Measurements from ENCODE around the gene FNIP1.
A peak's percentile ranks its signal among the peaks of the same experiment; 100 is the strongest.
"Not testable (repeated sequence)": the region's sequence is repeated elsewhere in the genome, so short reads cannot be mapped to it uniquely, and the experiment has no call there.

Gene FNIP1

GRCh38 chr5:131630963-131631350 lies 165.9 kb downstream of the FNIP1 start:
- peaks cover 11% of the 10 kb centered on the region for H3K36me3 Mint-ChIP-seq
- H3K9me3 Mint-ChIP-seq: peaks cover 1% of the 10 kb centered on the region
- H3K27ac Mint-ChIP-seq: no peak overlapping the region
- H3K27me3 Mint-ChIP-seq: no peaks in the 10 kb centered on the region
- H3K4me1 Mint-ChIP-seq: peaks cover 7% of the 10 kb centered on the region
- H3K4me3 Mint-ChIP-seq: no peak overlapping the region

- no peaks in the 10 kb centered on the region for H3K27me3 Mint-ChIP-seq
- H3K4me1 Mint-ChIP-seq: peaks cover 7% of the 10 kb centered on the region
- no peak overlapping the region for H3K27ac Mint-ChIP-seq
- peaks cover 4% of the 10 kb centered on the region for H3K9me3 Mint-ChIP-seq
- H3K36me3 Mint-ChIP-seq: peaks cover 14% of the 10 kb centered on the region
- peak overlapping the region; percentile 1 for H3K4me3 Mint-ChIP-seq
These were observed 166.4 kb downstream of the FNIP1 start for GRCh38 chr5:131630208-131630962.

GRCh38 chr5:131628990-131629389 lies 167.8 kb downstream of the FNIP1 start:
- peaks cover 14% of the 10 kb centered on the region for H3K36me3 Mint-ChIP-seq
- peak overlapping the region; percentile 20 for H3K4me3 Mint-ChIP-seq
- no peaks in the 10 kb centered on the region for H3K27me3 Mint-ChIP-seq
- H3K9me3 Mint-ChIP-seq: peaks cover 4% of the 10 kb centered on the region
- H3K4me1 Mint-ChIP-seq: peaks cover 8% of the 10 kb centered on the region
- H3K27ac Mint-ChIP-seq: peak overlapping the region; percentile 87

DNA sequence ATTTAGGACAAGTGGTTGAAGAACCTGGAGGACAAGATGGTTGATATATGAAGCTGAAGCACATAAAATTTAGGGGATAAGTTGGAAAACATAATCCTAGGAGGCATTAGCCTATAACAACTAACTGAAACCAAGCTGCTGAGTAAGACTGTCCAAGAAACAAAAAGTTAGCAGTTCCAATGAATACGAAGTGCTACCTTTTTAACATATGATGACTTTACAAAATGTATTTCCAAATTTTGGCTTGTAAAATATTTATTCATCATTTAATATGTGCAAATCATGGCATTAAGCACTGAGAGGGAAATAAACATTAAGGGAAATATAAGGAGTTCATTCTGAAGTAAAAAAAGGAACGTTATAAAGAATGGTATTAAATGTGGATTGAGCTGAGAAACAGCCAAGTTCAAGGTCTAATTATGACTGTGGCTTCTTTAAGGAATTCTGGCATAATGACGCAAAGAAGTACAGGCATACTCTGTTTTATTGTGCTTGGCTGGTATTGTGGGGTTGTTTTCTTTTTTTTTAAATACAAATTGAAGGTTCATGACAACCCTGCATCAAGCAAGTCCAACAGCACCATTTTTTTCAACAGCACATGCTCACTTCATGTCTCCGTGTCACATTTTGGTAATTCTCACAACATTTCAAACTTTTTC lies 169.5 kb downstream of the FNIP1 start:
- Mint-ChIP-seq H3K9me3 (peaks cover 4% of the 10 kb centered on the region), H3K27me3 (no peaks in the 10 kb centered on the region), H3K4me1 (peaks cover 20% of the 10 kb centered on the region), H3K36me3 (peaks cover 19% of the 10 kb centered on the region), H3K27ac (no peak overlapping the region), H3K4me3 (no peak overlapping the region)

- Mint-ChIP-seq H3K9me3 (peaks cover 4% of the 10 kb centered on the region), H3K4me1 (peaks cover 62% of the 10 kb centered on the region), H3K4me3 (no peak overlapping the region), H3K36me3 (peaks cover 23% of the 10 kb centered on the region), H3K27me3 (no peaks in the 10 kb centered on the region), H3K27ac (no peak overlapping the region)
These were observed 174.2 kb downstream of the FNIP1 start for GRCh38 chr5:131622633-131623032.

DNA sequence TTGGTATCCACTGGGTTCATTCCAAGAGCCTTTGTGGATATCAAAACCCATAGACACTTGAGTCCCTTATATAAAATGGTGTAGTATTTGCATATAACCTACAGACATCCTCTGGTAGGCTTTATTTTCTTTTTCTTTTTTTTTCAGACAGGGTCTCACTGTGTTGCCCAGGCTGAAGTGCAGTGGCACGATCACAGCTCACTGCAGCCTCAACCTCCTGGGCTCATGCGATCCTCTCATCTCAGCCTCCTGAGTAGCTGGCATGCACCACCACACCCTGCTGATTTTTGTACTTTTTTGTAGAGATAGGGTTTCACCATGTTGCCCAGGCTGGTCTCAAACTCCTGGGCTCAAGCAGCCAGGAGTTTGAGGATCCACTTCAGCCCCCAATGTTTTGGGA lies 175.7 kb downstream of the FNIP1 start:
- H3K4me1 Mint-ChIP-seq: peaks cover 72% of the 10 kb centered on the region
- not testable (repeated sequence) for H3K27me3 Mint-ChIP-seq, H3K27ac Mint-ChIP-seq, H3K9me3 Mint-ChIP-seq, H3K4me3 Mint-ChIP-seq
- H3K36me3 Mint-ChIP-seq: peaks cover 22% of the 10 kb centered on the region

DNA sequence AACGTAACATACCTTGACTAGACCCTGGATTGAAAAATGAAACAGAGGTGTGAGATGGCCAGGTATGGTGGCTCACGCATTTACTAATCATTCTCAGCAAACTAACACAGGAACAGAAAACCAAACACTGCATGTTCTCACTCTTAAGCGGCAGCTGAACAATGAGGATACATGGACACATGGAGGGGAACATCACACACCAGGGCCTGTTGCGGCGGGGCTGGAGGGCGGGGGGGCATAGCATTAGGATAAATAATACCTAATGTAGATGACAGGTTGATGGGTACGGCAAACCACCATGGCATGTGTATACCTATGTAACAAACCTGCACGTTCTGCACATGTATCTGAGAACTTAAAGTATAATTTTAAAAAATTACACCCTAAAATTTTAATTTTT lies 177.7 kb downstream of the FNIP1 start:
- H3K4me3 Mint-ChIP-seq: no peak overlapping the region
- H3K4me1 Mint-ChIP-seq: peaks cover 85% of the 10 kb centered on the region
- no peaks in the 10 kb centered on the region for H3K27me3 Mint-ChIP-seq
- no peaks in the 10 kb centered on the region for H3K9me3 Mint-ChIP-seq
- peaks cover 23% of the 10 kb centered on the region for H3K36me3 Mint-ChIP-seq
- no peak overlapping the region for H3K27ac Mint-ChIP-seq

- Mint-ChIP-seq H3K27me3 (no peaks in the 10 kb centered on the region), H3K4me1 (peaks cover 79% of the 10 kb centered on the region), H3K36me3 (peaks cover 17% of the 10 kb centered on the region), H3K4me3 (peak overlapping the region; percentile 19), H3K27ac (no peak overlapping the region), H3K9me3 (no peaks in the 10 kb centered on the region)
These were observed 179.5 kb downstream of the FNIP1 start for GRCh38 chr5:131617140-131617822.

DNA sequence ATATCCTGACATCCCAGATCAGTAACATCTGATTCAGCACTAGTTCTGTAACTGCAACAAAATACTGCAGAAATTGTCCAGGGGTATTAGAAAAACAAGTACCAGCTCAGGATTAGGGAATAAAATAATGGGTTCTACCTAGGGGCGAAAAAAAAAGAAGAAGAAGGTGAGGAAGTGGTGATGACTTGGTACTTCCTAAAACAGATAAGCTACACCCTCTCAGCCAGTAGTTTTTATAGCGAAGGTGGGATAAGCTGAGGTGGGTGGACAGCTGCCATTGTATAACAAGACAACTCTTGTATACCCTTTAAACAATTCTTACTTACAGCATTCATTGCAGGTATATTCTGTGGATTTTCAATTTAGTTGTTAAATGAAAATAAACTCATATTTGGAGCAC lies 180.9 kb downstream of the FNIP1 start:
- Mint-ChIP-seq H3K4me3 (no peak overlapping the region), H3K36me3 (peaks cover 11% of the 10 kb centered on the region), H3K27ac (peak overlapping the region; percentile 15), H3K27me3 (no peaks in the 10 kb centered on the region), H3K9me3 (no peaks in the 10 kb centered on the region), H3K4me1 (peaks cover 76% of the 10 kb centered on the region)

DNA sequence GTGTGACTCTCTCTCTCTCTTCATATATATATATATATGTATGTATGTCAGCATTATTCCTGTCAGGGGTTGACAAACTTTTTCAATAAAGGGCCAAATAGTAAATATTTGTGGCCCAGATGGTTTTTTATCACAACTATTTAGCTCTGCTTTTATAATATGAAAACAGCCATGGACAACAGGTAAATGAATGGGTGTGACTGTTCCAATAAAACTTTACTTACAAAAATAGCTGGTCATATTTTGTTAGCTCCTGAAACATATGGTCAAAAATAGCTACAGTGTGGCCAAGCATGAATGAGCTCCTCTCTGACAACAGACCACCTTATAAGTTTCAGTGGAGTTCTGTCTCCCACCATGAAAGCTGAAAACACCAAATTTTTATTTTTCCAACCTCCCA lies 183.4 kb downstream of the FNIP1 start:
- no peaks in the 10 kb centered on the region for H3K27me3 Mint-ChIP-seq
- H3K27ac Mint-ChIP-seq: no peak overlapping the region
- peaks cover 12% of the 10 kb centered on the region for H3K36me3 Mint-ChIP-seq
- H3K9me3 Mint-ChIP-seq: no peaks in the 10 kb centered on the region
- no peak overlapping the region for H3K4me3 Mint-ChIP-seq
- H3K4me1 Mint-ChIP-seq: peaks cover 75% of the 10 kb centered on the region

DNA sequence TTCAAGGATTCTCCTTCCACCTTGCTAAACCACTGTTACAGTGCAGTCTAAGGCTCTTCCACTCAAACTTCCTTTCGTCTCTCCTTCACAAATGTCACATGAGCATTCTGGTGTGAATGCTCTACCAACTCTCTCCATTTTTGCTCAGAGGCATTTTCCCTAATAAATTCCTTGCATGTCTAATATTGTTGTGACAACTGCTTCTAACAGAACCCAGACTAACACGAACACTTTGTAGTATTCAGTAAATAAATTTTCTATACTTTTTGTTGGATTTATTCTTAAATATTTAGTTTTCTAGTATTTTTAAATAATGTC lies 185.8 kb downstream of the FNIP1 start:
- Mint-ChIP-seq H3K4me1 (peaks cover 79% of the 10 kb centered on the region), H3K4me3 (no peak overlapping the region), H3K27ac (peak overlapping the region; percentile 10), H3K27me3 (no peaks in the 10 kb centered on the region), H3K9me3 (no peaks in the 10 kb centered on the region), H3K36me3 (peaks cover 14% of the 10 kb centered on the region)

- Mint-ChIP-seq H3K4me1 (peaks cover 76% of the 10 kb centered on the region), H3K27me3 (no peaks in the 10 kb centered on the region)
These were observed 186.4 kb downstream of the FNIP1 start for GRCh38 chr5:131610198-131611063.

GRCh38 chr5:131609774-131610173 lies 187.0 kb downstream of the FNIP1 start:
- H3K9me3 Mint-ChIP-seq: no peaks in the 10 kb centered on the region
- H3K27ac Mint-ChIP-seq: no peak overlapping the region
- peaks cover 79% of the 10 kb centered on the region for H3K4me1 Mint-ChIP-seq
- peaks cover 13% of the 10 kb centered on the region for H3K36me3 Mint-ChIP-seq
- no peaks in the 10 kb centered on the region for H3K27me3 Mint-ChIP-seq
- no peak overlapping the region for H3K4me3 Mint-ChIP-seq

More at GRCh38 chr5:131610198-131611063, 186.4 kb downstream of the FNIP1 start:
- no peaks in the 10 kb centered on the region for H3K9me3 Mint-ChIP-seq
- no peak overlapping the region for H3K27ac Mint-ChIP-seq
- H3K4me3 Mint-ChIP-seq: no peak overlapping the region
- H3K36me3 Mint-ChIP-seq: peaks cover 14% of the 10 kb centered on the region

DNA sequence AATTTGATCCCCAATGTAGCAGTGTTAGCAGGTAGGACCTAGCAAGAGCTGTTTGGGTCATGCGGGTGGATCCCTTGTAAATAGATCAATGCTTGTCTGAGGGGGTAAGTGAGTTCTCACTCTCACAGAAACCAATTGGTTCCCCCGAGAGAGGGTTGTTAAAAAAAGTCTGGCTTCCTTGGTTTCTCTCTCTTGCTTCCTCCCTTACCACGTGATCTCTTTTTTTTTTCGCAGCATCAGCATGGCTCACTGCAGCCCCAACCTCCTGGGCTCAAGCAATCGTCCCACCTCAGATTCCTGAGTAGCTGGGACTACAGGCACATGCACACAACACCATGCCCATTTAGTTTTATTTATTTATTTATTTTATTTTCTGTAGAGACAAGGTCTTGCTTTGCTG lies 188.2 kb downstream of the FNIP1 start:
- peaks cover 75% of the 10 kb centered on the region for H3K4me1 Mint-ChIP-seq
- peak overlapping the region; percentile 59 for H3K4me3 Mint-ChIP-seq
- peak overlapping the region; percentile 92 for H3K27ac Mint-ChIP-seq
- no peaks in the 10 kb centered on the region for H3K9me3 Mint-ChIP-seq
- H3K27me3 Mint-ChIP-seq: no peaks in the 10 kb centered on the region
- peaks cover 7% of the 10 kb centered on the region for H3K36me3 Mint-ChIP-seq

GRCh38 chr5:131607903-131608540 lies 188.8 kb downstream of the FNIP1 start:
- Mint-ChIP-seq H3K4me1 (peaks cover 72% of the 10 kb centered on the region), H3K4me3 (no peak overlapping the region), H3K27ac (no peak overlapping the region), H3K9me3 (no peaks in the 10 kb centered on the region), H3K36me3 (peaks cover 7% of the 10 kb centered on the region), H3K27me3 (no peaks in the 10 kb centered on the region)

Data from activated naive CD4-positive, alpha-beta T cell treated with anti-CD3 and anti-CD28 coated beads, Interleukin-2, amount 50 U/mL, for 24 hours (primary cell).